HepG2 (cell line): ENCODE data around the gene IGIP. TPM values are rescaled to one million over a fixed set of nuclear protein-coding genes. Genes with fewer than 3 reads are reported as not detected.

Experiments
- FOXC1 ChIP-seq: sonication (generic); formaldehyde crosslinking; IDR thresholded peaks from 2 replicates; pipeline ENCODE4 v1.8.0; 2022; ENCODE audit warnings: mild to moderate bottlenecking, missing genetic modification reagents, borderline replicate concordance
- GTF3A ChIP-seq: sonication (generic); formaldehyde crosslinking; conservative IDR thresholded peaks from 2 replicates; pipeline ENCODE4 v1.4.0; 2020; ENCODE audit warnings: mild to moderate bottlenecking, missing genetic modification reagents
- HIVEP1 ChIP-seq: sonication (generic); formaldehyde crosslinking; IDR thresholded peaks from 2 replicates; pipeline ENCODE4 v1.4.0; 2020; ENCODE audit warnings: mild to moderate bottlenecking, missing genetic modification reagents
- IRF1 ChIP-seq: sonication (generic); formaldehyde crosslinking; IDR thresholded peaks from 2 replicates; pipeline ENCODE4 v1.4.0; 2020; ENCODE audit warnings: low read depth, mild to moderate bottlenecking, missing genetic modification reagents
- MXD1 ChIP-seq: sonication (generic); formaldehyde crosslinking; IDR thresholded peaks from 2 replicates; pipeline ENCODE4 v1.4.0; 2020; ENCODE audit warnings: mild to moderate bottlenecking, missing genetic modification reagents
- NCOA2 ChIP-seq: sonication (generic); formaldehyde crosslinking; IDR thresholded peaks from 2 replicates; pipeline ENCODE4 v1.8.0; 2022; ENCODE audit warnings: inconsistent platforms
- PAF1 ChIP-seq: IDR thresholded peaks from 2 replicates; pipeline ENCODE4 v1.6.1; 2016; ENCODE audit warnings: missing genetic modification reagents, missing compliant biosample characterization
- PBX3 ChIP-seq: sonication (generic); formaldehyde crosslinking; IDR thresholded peaks from 2 replicates; pipeline ENCODE4 v1.8.1; 2023; ENCODE audit warnings: missing genetic modification reagents, inconsistent platforms, borderline replicate concordance
- REXO4 ChIP-seq: sonication (generic); formaldehyde crosslinking; IDR thresholded peaks from 2 replicates; pipeline ENCODE4 v1.8.0; 2022; ENCODE audit warnings: missing genetic modification reagents, mild to moderate bottlenecking, borderline replicate concordance
- TFDP1 ChIP-seq: IDR thresholded peaks from 2 replicates; pipeline ENCODE4 v1.6.1; 2016; ENCODE audit warnings: missing compliant biosample characterization, missing genetic modification reagents, borderline replicate concordance
- TFDP2 ChIP-seq: sonication (generic); formaldehyde crosslinking; IDR thresholded peaks from 2 replicates; pipeline ENCODE4 v1.4.0; 2020; ENCODE audit warnings: missing genetic modification reagents
- ZFP82 ChIP-seq: sonication (generic); formaldehyde crosslinking; IDR thresholded peaks from 2 replicates; pipeline ENCODE4 v1.5.1; 2020; ENCODE audit warnings: mild to moderate bottlenecking, missing genetic modification reagents, borderline replicate concordance
- ZGPAT ChIP-seq: IDR thresholded peaks from 2 replicates; pipeline ENCODE4 v1.6.1; 2016; ENCODE audit warnings: mild to moderate bottlenecking
- ZNF180 ChIP-seq: sonication (generic); formaldehyde crosslinking; IDR thresholded peaks from 2 replicates; pipeline ENCODE4 v1.4.0; 2020; ENCODE audit warnings: low read depth, missing genetic modification reagents, borderline replicate concordance
- ZNF256 ChIP-seq: sonication (generic); formaldehyde crosslinking; conservative IDR thresholded peaks from 2 replicates; pipeline ENCODE4 v1.4.0; 2020; ENCODE audit warnings: missing genetic modification reagents
- ZNF326 ChIP-seq: sonication (generic); formaldehyde crosslinking; IDR thresholded peaks from 2 replicates; pipeline ENCODE4 v1.4.0; 2020; ENCODE audit warnings: missing genetic modification reagents, borderline replicate concordance
- ZNF713 ChIP-seq: sonication (generic); formaldehyde crosslinking; IDR thresholded peaks from 2 replicates; pipeline ENCODE4 v1.4.0; 2020; ENCODE audit warnings: mild to moderate bottlenecking, missing genetic modification reagents
- ZNF773 ChIP-seq: sonication (generic); formaldehyde crosslinking; IDR thresholded peaks from 2 replicates; pipeline ENCODE4 v1.4.0; 2020; ENCODE audit warnings: missing genetic modification reagents, borderline replicate concordance
- ZSCAN29 ChIP-seq: sonication (generic); formaldehyde crosslinking; conservative IDR thresholded peaks from 2 replicates; pipeline ENCODE4 v1.4.0; 2020; ENCODE audit warnings: mild to moderate bottlenecking, missing genetic modification reagents
- ZXDC ChIP-seq: sonication (generic); formaldehyde crosslinking; IDR thresholded peaks from 2 replicates; pipeline ENCODE4 v1.5.0; 2020; ENCODE audit warnings: mild to moderate bottlenecking, missing genetic modification reagents
- polyA plus RNA-seq, 8 experiments: library from polyadenylated mRNA; depleted of rRNA in 3 of 8; stranded (reverse) in 7 of 8; unstranded in 1 of 8; fragments of >200 nt; fragmentation: Illumina TruSeq in 4 of 8; extraction: Trizol in 4 of 8; gene quantifications; 2 replicates each; pipeline versions ENCODE4 v1.2.1 to v1.2.3, GENCODE V29; 2011 to 2016; ENCODE audit warnings: low read depth in 4 of 8, missing spikeins in 1 of 8, mixed read lengths in 1 of 8; ENCODE audit not compliant: insufficient read depth in 1 of 8
- total RNA-seq, 5 experiments: library from RNA; depleted of rRNA; stranded (reverse); fragments of >200 nt; fragmentation: Illumina TruSeq; extraction: Trizol; gene quantifications; 2 replicates each; pipeline ENCODE4 v1.2.3, GENCODE V29; 2016; ENCODE audit warnings: low read depth in 1 of 5

IGIP gene
- total and polyA plus RNA-seq, 2 of the 13 experiments (the other 11 are each of a cell fraction or from before 2014, with no cell fraction given) = 1.7 to 2.1 TPM

- no peak for TF ChIP-seq PAF1
- TF ChIP-seq ZNF773 (CRISPR knock-in tag) = no peak
- TF ChIP-seq TFDP1 (CRISPR knock-in tag) = no peak; the same call in 1 of the 2 replicates
- no peak for TF ChIP-seq ZFP82
- TF ChIP-seq HIVEP1 (CRISPR knock-in tag) = no peak
- TF ChIP-seq ZNF256 = no peak
- TF ChIP-seq PBX3 (CRISPR knock-in tag) = no peak
- TF ChIP-seq GTF3A (CRISPR knock-in tag) = no peak
- TF ChIP-seq FOXC1 (CRISPR knock-in tag) = no peak
- no peak for TF ChIP-seq IRF1 (CRISPR knock-in tag)
- TF ChIP-seq ZSCAN29 (CRISPR knock-in tag) = peak; percentile 52; the same call in 1 of the 2 replicates
- TF ChIP-seq ZNF180 (CRISPR knock-in tag) = no peak
- TF ChIP-seq TFDP2 (CRISPR knock-in tag) = no peak; the same call in 1 of the 2 replicates
- no peak for TF ChIP-seq ZXDC (CRISPR knock-in tag)
- TF ChIP-seq REXO4 (CRISPR knock-in tag) = no peak
- TF ChIP-seq ZNF713 (CRISPR knock-in tag) = no peak
- no peak for TF ChIP-seq ZNF326
- peak; percentile 63; the same call in 1 of the 2 replicates for TF ChIP-seq ZGPAT (CRISPR knock-in tag)
- TF ChIP-seq NCOA2 (CRISPR knock-in tag) = no peak
- no peak for TF ChIP-seq MXD1 (CRISPR knock-in tag)
Measured at GRCh38 chr5:140157032-140157781, 31.5 kb downstream of the IGIP start (continued).
